ENCODE measurements around the gene FAAP20.

The FAAP20 gene

DNA sequence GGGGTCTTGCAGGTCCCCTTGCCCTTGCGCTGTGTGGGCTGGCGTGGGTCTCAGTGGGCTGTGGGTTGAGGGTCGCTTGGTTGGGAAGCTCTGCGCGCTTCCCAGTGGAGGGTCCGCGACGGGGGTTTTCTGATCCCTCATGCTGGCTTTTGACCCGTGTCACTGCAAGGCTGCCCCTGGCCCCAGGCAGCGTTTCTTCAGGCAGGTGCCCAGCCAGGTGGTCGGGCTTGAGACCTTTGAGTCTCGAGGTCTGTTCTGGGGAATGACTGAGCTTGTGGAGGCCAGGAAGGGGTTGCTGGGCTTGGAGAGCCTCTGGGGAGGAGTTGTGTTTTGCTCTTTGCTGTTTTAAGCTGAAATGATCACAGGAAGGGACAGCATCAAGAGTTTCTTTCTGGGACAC, 38.9 kb upstream of the FAAP20 start:
- H3K27ac ChIP-seq: no peak overlapping the region
- H3K4me1 ChIP-seq: no peaks in the 10 kb centered on the region
- H3K4me3 ChIP-seq (ENCODE audit: low read depth, low read length): no peak overlapping the region
- no peak overlapping the region for H2AFZ ChIP-seq
- no peaks in the 10 kb centered on the region for H3K9me3 ChIP-seq (ENCODE audit: control insufficient read depth, low read length)
- H3K4me2 ChIP-seq (ENCODE audit: low read length): no peak overlapping the region
- no peaks in the 10 kb centered on the region for H3K27me3 ChIP-seq (ENCODE audit: control insufficient read depth, insufficient read depth, low read length)
- no peaks in the 10 kb centered on the region for H3K36me3 ChIP-seq (ENCODE audit: control insufficient read depth, insufficient read depth, low read length)
- no peak overlapping the region for H3K9ac ChIP-seq
- H3K79me2 ChIP-seq: peaks cover 71% of the 10 kb centered on the region
- no peak for TF ChIP-seq CTCF (IDR thresholded peaks at IDR 0.05)

- no peaks in the 10 kb centered on the region for H3K27me3 ChIP-seq (ENCODE audit: control insufficient read depth, insufficient read depth, low read length)
- no peak overlapping the region for H3K9ac ChIP-seq
- H3K27ac ChIP-seq: no peak overlapping the region
- peaks cover 67% of the 10 kb centered on the region for H3K79me2 ChIP-seq
- no peak overlapping the region for H2AFZ ChIP-seq
- no peaks in the 10 kb centered on the region for H3K36me3 ChIP-seq (ENCODE audit: control insufficient read depth, insufficient read depth, low read length)
- H3K4me3 ChIP-seq (ENCODE audit: low read depth, low read length): no peak overlapping the region
- no peak for TF ChIP-seq CTCF (IDR thresholded peaks at IDR 0.05)
- H3K4me1 ChIP-seq: no peaks in the 10 kb centered on the region
- no peaks in the 10 kb centered on the region for H3K9me3 ChIP-seq (ENCODE audit: control insufficient read depth, low read length)
- H3K4me2 ChIP-seq (ENCODE audit: low read length): no peak overlapping the region
Observed at GRCh38 chr1:2232916-2233438, 38.4 kb upstream of the FAAP20 start.

- H3K9me3 ChIP-seq (ENCODE audit: control insufficient read depth, low read length): no peaks in the 10 kb centered on the region
- no peaks in the 10 kb centered on the region for H3K4me1 ChIP-seq
- H3K36me3 ChIP-seq (ENCODE audit: control insufficient read depth, insufficient read depth, low read length): no peaks in the 10 kb centered on the region
- peak overlapping the region; percentile 36 for H3K4me3 ChIP-seq (ENCODE audit: low read depth, low read length)
- no peaks in the 10 kb centered on the region for H3K27me3 ChIP-seq (ENCODE audit: control insufficient read depth, insufficient read depth, low read length)
- no peak for TF ChIP-seq CTCF (IDR thresholded peaks at IDR 0.05)
- no peak overlapping the region for H3K9ac ChIP-seq
- H3K27ac ChIP-seq: no peak overlapping the region
- H3K4me2 ChIP-seq (ENCODE audit: low read length): peak overlapping the region; percentile 23
- no peak overlapping the region for H2AFZ ChIP-seq
- peaks cover 61% of the 10 kb centered on the region for H3K79me2 ChIP-seq
Observed at GRCh38 chr1:2232255-2232915, 37.8 kb upstream of the FAAP20 start.

- peak overlapping the region; percentile 15 for H3K27ac ChIP-seq
- H3K4me1 ChIP-seq: no peaks in the 10 kb centered on the region
- no peak for TF ChIP-seq CTCF (IDR thresholded peaks at IDR 0.05)
- no peaks in the 10 kb centered on the region for H3K27me3 ChIP-seq (ENCODE audit: control insufficient read depth, insufficient read depth, low read length)
- no peaks in the 10 kb centered on the region for H3K9me3 ChIP-seq (ENCODE audit: control insufficient read depth, low read length)
- H3K4me3 ChIP-seq (ENCODE audit: low read depth, low read length): no peak overlapping the region
- peak overlapping the region; percentile 87 for H3K4me2 ChIP-seq (ENCODE audit: low read length)
- H3K9ac ChIP-seq: no peak overlapping the region
- H3K79me2 ChIP-seq: peaks cover 54% of the 10 kb centered on the region
- no peak overlapping the region for H2AFZ ChIP-seq
- no peaks in the 10 kb centered on the region for H3K36me3 ChIP-seq (ENCODE audit: control insufficient read depth, insufficient read depth, low read length)
Observed at GRCh38 chr1:2231532-2232254, 37.1 kb upstream of the FAAP20 start.
